H1 (cell line): ENCODE results near the gene FKBP2. TPM values are rescaled to one million over a fixed set of nuclear protein-coding genes. Genes with fewer than 3 reads are reported as not detected.

ENCODE experiments used
- ASH2L ChIP-seq: fragments of 200-600, 300-600 bp; sonication (generic); IDR thresholded peaks from one replicate; pipeline ENCODE4 v1.7.1; 2017; ENCODE audit warnings: low read length
- BACH1 ChIP-seq: IDR thresholded peaks from 2 replicates; pipeline ENCODE4 v1.6.1; 2012; ENCODE audit warnings: low read length, improper control_type of control experiment
- BRCA1 ChIP-seq: IDR thresholded peaks from 2 replicates; pipeline ENCODE4 v1.6.1; 2012; ENCODE audit warnings: low read depth, low read length, improper control_type of control experiment
- EGR1 ChIP-seq: IDR thresholded peaks from 2 replicates; pipeline ENCODE4 v1.6.1; 2011; ENCODE audit warnings: low read depth, low read length, borderline replicate concordance
- FOSL1 ChIP-seq: IDR thresholded peaks from 2 replicates; pipeline ENCODE4 v1.6.1; 2011; ENCODE audit warnings: mild to moderate bottlenecking, low read depth, low read length, moderate library complexity; ENCODE audit not compliant: insufficient read depth
- GTF2F1 ChIP-seq: IDR thresholded peaks from 2 replicates; pipeline ENCODE4 v1.6.1; 2012; ENCODE audit warnings: low read depth, low read length, improper control_type of control experiment, borderline replicate concordance
- HDAC2 ChIP-seq, 2 experiments: fragments of 300-600 bp in 1 of 2; sonication (generic) in 1 of 2; IDR thresholded peaks; 2 replicates each; pipeline ENCODE4 v1.6.1; 2011 to 2012; ENCODE audit warnings: low read depth in 2 of 2, low read length in 2 of 2, mild to moderate bottlenecking in 2 of 2, moderate library complexity in 2 of 2, borderline replicate concordance in 1 of 2, inconsistent platforms in 1 of 2
- HDAC6 ChIP-seq: IDR thresholded peaks from one replicate; pipeline ENCODE4 v1.7.1; 2012; ENCODE audit warnings: low read depth, mild to moderate bottlenecking, inconsistent platforms, low read length, moderate library complexity
- KDM4A ChIP-seq: IDR thresholded peaks from one replicate; pipeline ENCODE4 v1.7.1; 2012; ENCODE audit warnings: low read depth, mild to moderate bottlenecking, moderate library complexity, low read length, inconsistent platforms; ENCODE audit not compliant: severe bottlenecking
- KDM5A ChIP-seq: fragments of 200-600 bp; IDR thresholded peaks from 2 replicates; pipeline ENCODE4 v1.7.1; 2012; ENCODE audit warnings: mild to moderate bottlenecking, low read length, inconsistent platforms, mixed read lengths
- MAX ChIP-seq: IDR thresholded peaks from 2 replicates; pipeline ENCODE4 v1.6.1; 2012; ENCODE audit warnings: inconsistent platforms
- SIN3A ChIP-seq, 2 experiments: IDR thresholded peaks in 1 of 2; conservative IDR thresholded peaks in 1 of 2; 2 replicates each; pipeline ENCODE4 v1.6.1; 2011 to 2012; ENCODE audit warnings: low read length in 2 of 2, improper control_type of control experiment in 1 of 2, low read depth in 1 of 2, mild to moderate bottlenecking in 1 of 2
- SIX5 ChIP-seq: IDR thresholded peaks from 2 replicates; pipeline ENCODE4 v1.6.1; 2011; ENCODE audit warnings: mild to moderate bottlenecking, low read depth, low read length
- SP1 ChIP-seq: IDR thresholded peaks from 2 replicates; pipeline ENCODE4 v1.6.1; 2011; ENCODE audit warnings: low read depth, low read length
- SP2 ChIP-seq: IDR thresholded peaks from 2 replicates; pipeline ENCODE4 v1.6.1; 2012; ENCODE audit warnings: mild to moderate bottlenecking, low read length, inconsistent platforms
- USF2 ChIP-seq: IDR thresholded peaks from 2 replicates; pipeline ENCODE4 v1.6.1; 2011; ENCODE audit warnings: low read length, improper control_type of control experiment
- polyA plus RNA-seq, 7 experiments: library from polyadenylated mRNA; depleted of rRNA in 3 of 7; stranded (reverse) in 5 of 7; unstranded in 2 of 7; fragments of >200 nt in 5 of 7; fragments of 200-250 nt in 2 of 7; gene quantifications; 1 replicate in 5 of 7; 2 replicates in 1 of 7; 4 replicates in 1 of 7; pipeline versions ENCODE4 v1.2.1 to v1.2.3, GENCODE V29; 2011 to 2013; ENCODE audit warnings: missing spikeins in 2 of 7, mixed read lengths in 2 of 7
- total RNA-seq: library from RNA; stranded (reverse); fragmentation: NEBNext Ultra II Directional; extraction: Animal tissue kit (Norgen Biotek cat#: 25700); gene quantifications from 2 replicates; pipeline ENCODE4 v1.2.1, GENCODE V29; 2021

Gene FKBP2
- total and polyA plus RNA-seq, 2 of the 8 experiments (the other 6 are each of a cell fraction or from before 2014, with no cell fraction given), result 41.7 to 52.5 TPM

- TF ChIP-seq FOSL1, result no peak
- no peak for TF ChIP-seq HDAC2 (IDR thresholded peaks at IDR 0.05; ENCODE audit: borderline replicate concordance in 1 of 2, low read depth in 2 of 2, low read length in 2 of 2)
- TF ChIP-seq GTF2F1, result no peak
- no peak for TF ChIP-seq ASH2L
- no peak for TF ChIP-seq SP2
- no peak for TF ChIP-seq KDM4A
- no peak for TF ChIP-seq KDM5A
- peak in 1 of 2 experiments; percentile 51; a peak in 2 of 4 replicates for TF ChIP-seq SIN3A (conservative IDR thresholded peaks at IDR 0.05 in 1 of 2, IDR thresholded peaks at IDR 0.05 in 1 of 2; ENCODE audit: low read depth in 1 of 2, low read length in 2 of 2)
- TF ChIP-seq SP1, result no peak
- TF ChIP-seq SIX5, result no peak
- TF ChIP-seq MAX, result peak; percentile 68
- no peak for TF ChIP-seq HDAC6
- TF ChIP-seq USF2, result no peak
- TF ChIP-seq BRCA1, result no peak
- no peak for TF ChIP-seq EGR1
- TF ChIP-seq BACH1, result no peak
These were observed 10.3 kb downstream of the FKBP2 start, which contains the start of gene PLCB3 (continued) for GRCh38 chr11:64251016-64251752.
